ENCODE results near the gene NUDT17. TPM values are rescaled to one million over a fixed set of nuclear protein-coding genes. Genes with fewer than 3 reads are reported as not detected.

NUDT17 gene
- total RNA-seq, 1 experiment from 2014 or later: 3.0 TPM

- no peaks in the 10 kb centered on the region for H3K9me2 ChIP-seq (replicated peaks; ENCODE audit: low read length)
- POLR2A ChIA-PET (ENCODE audit: unreplicated experiment): no interaction called here
- H3K36me3 ChIP-seq (ENCODE audit: low read depth, low read length): no peaks in the 10 kb centered on the region
- H3K4me2 ChIP-seq (ENCODE audit: low read length): no peak overlapping the region
- no peak overlapping the region for H2AFZ ChIP-seq (ENCODE audit: low read length)
- H3K27ac ChIP-seq (ENCODE audit: low read length): no peak overlapping the region
- H3F3A ChIP-seq (ENCODE audit: low read length, unreplicated experiment): no peaks in the 10 kb centered on the region
- H3K4me3 ChIP-seq (ENCODE audit: low read length): no peak overlapping the region
- H4K20me1 ChIP-seq (ENCODE audit: low read length): no peaks in the 10 kb centered on the region
- no peaks in the 10 kb centered on the region for H3K9me3 ChIP-seq (ENCODE audit: low read length)
- H3K79me2 ChIP-seq (ENCODE audit: low read length): no peaks in the 10 kb centered on the region
- CTCF ChIA-PET: no interaction called here
- H3K27me3 ChIP-seq (ENCODE audit: low read length): no peaks in the 10 kb centered on the region
- H3K4me1 ChIP-seq (ENCODE audit: insufficient read depth, low read length): peaks cover 11% of the 10 kb centered on the region; the same call in 1 of the 2 replicates
- no peak for TF ChIP-seq EZH2phosphoT487 (IDR thresholded peaks at IDR 0.05; ENCODE audit: borderline replicate concordance, low read length)
- DNase-seq: no peak
- no peak overlapping the region for H3K9ac ChIP-seq (ENCODE audit: low read length)
- intact Hi-C loops (cut with micrococcal nuclease): no loop called here
- no TSS peak for BruUV-seq (replicated peaks)
- no peak for ATAC-seq
These were observed 29.2 kb downstream of the NUDT17 start for GRCh38 chr1:145874646-145875045.

GRCh38 chr1:145877923-145878486 is 32.6 kb downstream of the NUDT17 start:
- H3K4me2 ChIP-seq (ENCODE audit: low read length): no peak overlapping the region
- DNase-seq: peak; percentile 33

GRCh38 chr1:145878724-145879123 is 33.3 kb downstream of the NUDT17 start:
- Histone ChIP-seq H2AFZ (ENCODE audit: low read length) (no peak overlapping the region), H3K79me2 (ENCODE audit: low read length) (no peaks in the 10 kb centered on the region), H3K27ac (ENCODE audit: low read length) (no peak overlapping the region), H3K4me3 (ENCODE audit: low read length) (no peak overlapping the region), H4K20me1 (ENCODE audit: low read length) (no peaks in the 10 kb centered on the region), H3F3A (ENCODE audit: low read length, unreplicated experiment) (no peaks in the 10 kb centered on the region), H3K27me3 (ENCODE audit: low read length) (no peaks in the 10 kb centered on the region), H3K9me2 (replicated peaks; ENCODE audit: low read length) (no peaks in the 10 kb centered on the region), H3K4me2 (ENCODE audit: low read length) (no peak overlapping the region), H3K9ac (ENCODE audit: low read length) (no peak overlapping the region), H3K36me3 (ENCODE audit: low read depth, low read length) (no peaks in the 10 kb centered on the region), H3K4me1 (ENCODE audit: insufficient read depth, low read length) (peaks cover 11% of the 10 kb centered on the region; the same call in 1 of the 2 replicates), H3K9me3 (ENCODE audit: low read length) (no peaks in the 10 kb centered on the region)
- intact Hi-C loops (cut with micrococcal nuclease): no loop called here
- POLR2A ChIA-PET (ENCODE audit: unreplicated experiment): no interaction called here
- CTCF ChIA-PET: no interaction called here
- ATAC-seq (no peak; the same call in 1 of the 2 replicates), DNase-seq (no peak)
- no TSS peak for BruUV-seq (replicated peaks)
- TF ChIP-seq EZH2 (IDR thresholded peaks at IDR 0.05; ENCODE audit: low read length, unreplicated experiment): no peak
- TF ChIP-seq CTCF (conservative IDR thresholded peaks at IDR 0.05; ENCODE audit: low read depth, low read length): no peak
- no peak for TF ChIP-seq EZH2phosphoT487 (IDR thresholded peaks at IDR 0.05; ENCODE audit: borderline replicate concordance, low read length)

More at GRCh38 chr1:145877923-145878486, 32.6 kb downstream of the NUDT17 start:
- no peaks in the 10 kb centered on the region for H4K20me1 ChIP-seq (ENCODE audit: low read length)
- CTCF ChIA-PET: no interaction called here
- no peaks in the 10 kb centered on the region for H3K27me3 ChIP-seq (ENCODE audit: low read length)
- BruUV-seq (replicated peaks): no TSS peak
- no peaks in the 10 kb centered on the region for H3K9me2 ChIP-seq (replicated peaks; ENCODE audit: low read length)
- no peaks in the 10 kb centered on the region for H3K9me3 ChIP-seq (ENCODE audit: low read length)
- no peaks in the 10 kb centered on the region for H3K79me2 ChIP-seq (ENCODE audit: low read length)
- POLR2A ChIA-PET (ENCODE audit: unreplicated experiment): no interaction called here
- no peak; the same call in 1 of the 2 replicates for ATAC-seq
- intact Hi-C loops (cut with micrococcal nuclease): no loop called here
- H3K36me3 ChIP-seq (ENCODE audit: low read depth, low read length): no peaks in the 10 kb centered on the region
- no peak overlapping the region for H3K27ac ChIP-seq (ENCODE audit: low read length)
- no peaks in the 10 kb centered on the region for H3F3A ChIP-seq (ENCODE audit: low read length, unreplicated experiment)
- H3K4me1 ChIP-seq (ENCODE audit: insufficient read depth, low read length): peaks cover 11% of the 10 kb centered on the region; the same call in 1 of the 2 replicates
- TF ChIP-seq CTCF (conservative IDR thresholded peaks at IDR 0.05; ENCODE audit: low read depth, low read length) (no peak), EZH2phosphoT487 (IDR thresholded peaks at IDR 0.05; ENCODE audit: borderline replicate concordance, low read length) (no peak), EZH2 (IDR thresholded peaks at IDR 0.05; ENCODE audit: low read length, unreplicated experiment) (no peak)
- no peak overlapping the region for H3K4me3 ChIP-seq (ENCODE audit: low read length)
- 0 out of 2 replicates have a peak overlapping the region, but pooled peaks have one; percentile 7 for H2AFZ ChIP-seq (ENCODE audit: low read length)
- H3K9ac ChIP-seq (ENCODE audit: low read length): no peak overlapping the region
